ENCODE data around the gene FAM163B.

DNA sequence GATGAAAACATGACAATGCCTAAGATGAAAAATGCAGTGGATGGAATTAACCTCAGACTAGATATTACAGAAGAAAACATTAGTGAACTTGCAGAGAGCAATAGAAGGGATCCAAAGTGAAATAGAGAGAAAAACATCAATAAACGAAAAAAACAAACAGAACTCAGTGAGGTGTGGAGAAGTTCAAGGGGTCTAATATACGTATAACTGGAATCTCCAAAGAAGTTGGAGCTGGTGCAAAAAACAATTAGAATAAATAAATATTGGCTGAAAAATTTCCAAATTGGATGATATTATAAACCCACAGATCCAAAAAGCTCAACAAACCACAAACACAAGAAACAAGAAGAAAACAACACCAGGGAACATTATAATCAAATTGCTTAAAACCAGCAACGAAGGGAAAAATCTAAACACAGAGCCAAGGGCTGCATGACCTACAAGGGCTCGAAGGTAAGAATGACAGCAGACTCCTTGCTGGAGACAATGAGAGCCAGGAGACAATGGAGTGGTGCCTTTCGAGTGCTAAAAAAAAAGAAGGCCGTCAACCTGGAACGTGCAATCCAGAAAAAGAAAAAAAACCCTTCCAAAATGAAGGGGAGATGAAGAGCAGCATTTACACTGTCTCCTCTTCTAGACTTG, 11.8 kb downstream of the FAM163B start:
- TF ChIP-seq, protein P1, sequence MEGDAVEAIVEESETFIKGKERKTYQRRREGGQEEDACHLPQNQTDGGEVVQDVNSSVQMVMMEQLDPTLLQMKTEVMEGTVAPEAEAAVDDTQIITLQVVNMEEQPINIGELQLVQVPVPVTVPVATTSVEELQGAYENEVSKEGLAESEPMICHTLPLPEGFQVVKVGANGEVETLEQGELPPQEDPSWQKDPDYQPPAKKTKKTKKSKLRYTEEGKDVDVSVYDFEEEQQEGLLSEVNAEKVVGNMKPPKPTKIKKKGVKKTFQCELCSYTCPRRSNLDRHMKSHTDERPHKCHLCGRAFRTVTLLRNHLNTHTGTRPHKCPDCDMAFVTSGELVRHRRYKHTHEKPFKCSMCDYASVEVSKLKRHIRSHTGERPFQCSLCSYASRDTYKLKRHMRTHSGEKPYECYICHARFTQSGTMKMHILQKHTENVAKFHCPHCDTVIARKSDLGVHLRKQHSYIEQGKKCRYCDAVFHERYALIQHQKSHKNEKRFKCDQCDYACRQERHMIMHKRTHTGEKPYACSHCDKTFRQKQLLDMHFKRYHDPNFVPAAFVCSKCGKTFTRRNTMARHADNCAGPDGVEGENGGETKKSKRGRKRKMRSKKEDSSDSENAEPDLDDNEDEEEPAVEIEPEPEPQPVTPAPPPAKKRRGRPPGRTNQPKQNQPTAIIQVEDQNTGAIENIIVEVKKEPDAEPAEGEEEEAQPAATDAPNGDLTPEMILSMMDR (IDR thresholded peaks at IDR 0.05): no peak
- no peak for TF ChIP-seq POLR2A (IDR thresholded peaks at IDR 0.05)

Measured in thyroid gland (tissue), 4 donors.